Stimulated activated naive CD4-positive, alpha-beta T cell (primary cell): Measurements from ENCODE around the gene IRF7.
"Not testable (repeated sequence)": the region's sequence is repeated elsewhere in the genome, so short reads cannot be mapped to it uniquely, and the experiment has no call there.

Source experiments
- DNase-seq, 6 experiments: peaks; one replicate each; lab custom pipeline; 2025; lab: John Stamatoyannopoulos, UW

Gene IRF7

GRCh38 chr11:615504-616319 is at the start of gene IRF7:
IRF7 (minus strand) TSS chr11:615950; CDS start chr11:615364, 586 bp downstream.
- DNase-seq, result peak; percentile 69 to 86 (median 82)

- DNase-seq, result no peak
Measured at GRCh38 chr11:665062-665703, 49.4 kb upstream of the IRF7 start.

GRCh38 chr11:662689-663274 is 47.0 kb upstream of the IRF7 start:
- DNase-seq, result peak in 4 of 6 experiments; percentile 16 to 43 (median 28)

GRCh38 chr11:660681-661444 is 45.1 kb upstream of the IRF7 start:
- DNase-seq, result no peak

GRCh38 chr11:660281-660680 is 44.5 kb upstream of the IRF7 start:
- no peak for DNase-seq

- no peak for DNase-seq
Measured at GRCh38 chr11:659532-660085, 43.9 kb upstream of the IRF7 start.

GRCh38 chr11:657691-658126 is 42.0 kb upstream of the IRF7 start:
- DNase-seq, result no peak

GRCh38 chr11:656866-657265 is 41.1 kb upstream of the IRF7 start:
- DNase-seq, result no peak

GRCh38 chr11:656426-656825 is 40.7 kb upstream of the IRF7 start:
- DNase-seq, result no peak

- DNase-seq, result no peak
Measured at GRCh38 chr11:655036-655726, 39.4 kb upstream of the IRF7 start.

GRCh38 chr11:654444-654843 is 38.7 kb upstream of the IRF7 start:
- not testable (repeated sequence) for DNase-seq

GRCh38 chr11:653837-654236 is 38.1 kb upstream of the IRF7 start:
- DNase-seq, result no peak

GRCh38 chr11:653136-653535 is 37.4 kb upstream of the IRF7 start:
- not testable (repeated sequence) for DNase-seq

- DNase-seq, result no peak
Measured at GRCh38 chr11:650482-650881, 34.7 kb upstream of the IRF7 start.

GRCh38 chr11:647672-648158 is 32.0 kb upstream of the IRF7 start:
- not testable (repeated sequence) for DNase-seq

GRCh38 chr11:646214-646613 is 30.5 kb upstream of the IRF7 start:
- no peak for DNase-seq

GRCh38 chr11:645536-645935 is 29.8 kb upstream of the IRF7 start:
- no peak for DNase-seq

GRCh38 chr11:643849-644738 is 28.3 kb upstream of the IRF7 start:
- DNase-seq, result no peak

GRCh38 chr11:643366-643765 is 27.6 kb upstream of the IRF7 start:
- DNase-seq, result no peak

GRCh38 chr11:641806-642370 is 26.1 kb upstream of the IRF7 start:
- DNase-seq, result no peak
